Astrocyte (in vitro differentiated cells and primary cell): Measurements from ENCODE around the gene SLC39A3.

Experiments
- EZH2 ChIP-seq: IDR thresholded peaks from 2 replicates; pipeline ENCODE4 v1.6.1; 2012; ENCODE audit warnings: mild to moderate bottlenecking, low read length, inconsistent platforms; ENCODE audit not compliant: insufficient read depth
- TF ChIP-seq, protein P1 (sequence below): IDR thresholded peaks from 2 replicates; pipeline ENCODE4 v1.5.1; 2011; ENCODE audit warnings: low read depth, mild to moderate bottlenecking, inconsistent platforms, low read length, moderate library complexity; ENCODE audit not compliant: insufficient read depth

DNA sequence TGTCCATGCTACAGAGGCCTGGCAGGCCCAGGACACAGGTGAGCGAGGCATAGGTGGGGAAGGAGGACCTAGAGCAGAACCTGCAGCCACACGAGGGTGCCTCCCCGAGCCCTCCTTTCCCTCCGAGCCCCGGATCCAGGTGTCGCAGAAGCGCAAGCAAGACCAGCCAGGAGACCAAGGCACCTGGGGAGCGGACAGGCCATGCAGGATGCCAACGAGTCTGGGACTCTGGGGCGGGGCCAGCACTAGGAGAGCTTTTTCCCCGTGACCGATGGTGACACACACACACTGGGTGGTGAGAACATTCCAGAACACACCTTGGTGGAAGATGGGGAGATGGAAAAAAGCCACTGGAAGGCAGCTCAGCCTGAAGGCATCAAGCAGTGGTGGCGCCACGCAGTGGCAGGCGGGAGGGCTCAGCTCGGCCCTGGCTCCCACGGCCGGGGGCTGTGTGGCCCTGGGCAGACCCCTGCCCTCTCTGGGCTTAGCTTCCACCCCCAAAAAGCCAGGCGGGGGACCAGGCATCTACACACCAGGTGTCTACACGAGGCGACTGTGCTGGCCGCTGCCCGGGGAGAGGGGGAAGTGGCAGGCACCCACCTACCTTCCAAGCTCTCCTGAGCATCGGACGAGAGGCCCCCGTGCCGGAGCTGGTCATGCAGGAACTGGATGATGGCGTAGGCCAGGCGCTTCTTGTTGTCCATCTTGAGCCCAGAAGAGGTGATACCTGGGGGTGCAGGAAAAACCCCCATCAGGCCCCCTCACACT lies 28.7 kb upstream of the SLC39A3 start:
- TF ChIP-seq, protein P1, sequence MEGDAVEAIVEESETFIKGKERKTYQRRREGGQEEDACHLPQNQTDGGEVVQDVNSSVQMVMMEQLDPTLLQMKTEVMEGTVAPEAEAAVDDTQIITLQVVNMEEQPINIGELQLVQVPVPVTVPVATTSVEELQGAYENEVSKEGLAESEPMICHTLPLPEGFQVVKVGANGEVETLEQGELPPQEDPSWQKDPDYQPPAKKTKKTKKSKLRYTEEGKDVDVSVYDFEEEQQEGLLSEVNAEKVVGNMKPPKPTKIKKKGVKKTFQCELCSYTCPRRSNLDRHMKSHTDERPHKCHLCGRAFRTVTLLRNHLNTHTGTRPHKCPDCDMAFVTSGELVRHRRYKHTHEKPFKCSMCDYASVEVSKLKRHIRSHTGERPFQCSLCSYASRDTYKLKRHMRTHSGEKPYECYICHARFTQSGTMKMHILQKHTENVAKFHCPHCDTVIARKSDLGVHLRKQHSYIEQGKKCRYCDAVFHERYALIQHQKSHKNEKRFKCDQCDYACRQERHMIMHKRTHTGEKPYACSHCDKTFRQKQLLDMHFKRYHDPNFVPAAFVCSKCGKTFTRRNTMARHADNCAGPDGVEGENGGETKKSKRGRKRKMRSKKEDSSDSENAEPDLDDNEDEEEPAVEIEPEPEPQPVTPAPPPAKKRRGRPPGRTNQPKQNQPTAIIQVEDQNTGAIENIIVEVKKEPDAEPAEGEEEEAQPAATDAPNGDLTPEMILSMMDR = no peak
- no peak for TF ChIP-seq EZH2
